OCI-LY1 (cell line): ENCODE data around the gene ITGAV.

Source experiments
- H2AFZ ChIP-seq: fragments of 200-600 bp; sonication (generic), shearing (Covaris generic); 2 replicates; pipeline ENCODE4 v1.6.0; 2014; ENCODE audit warnings: antibody characterized with exemption, mild to moderate bottlenecking, low read length
- H3F3A ChIP-seq: fragments of 200-600 bp; sonication (generic), shearing (Covaris generic); 2 replicates; pipeline ENCODE4 v1.6.0; 2014; ENCODE audit warnings: mild to moderate bottlenecking, antibody characterized with exemption, low read length, moderate library complexity; ENCODE audit not compliant: insufficient read depth
- H3K27ac ChIP-seq: fragments of 200-600 bp; sonication (generic); 2 replicates; pipeline ENCODE4 v1.5.1; 2014; ENCODE audit warnings: low read length, mixed run types, mild to moderate bottlenecking, low read depth; ENCODE audit not compliant: poor library complexity, severe bottlenecking
- H3K27me3 ChIP-seq: fragments of 200-600 bp; sonication (generic); 2 replicates; pipeline ENCODE4 v1.6.0; 2014; ENCODE audit warnings: antibody characterized with exemption, mild to moderate bottlenecking, low read length, moderate library complexity; ENCODE audit not compliant: insufficient read depth
- H3K36me3 ChIP-seq: fragments of 200-600 bp; sonication (generic); 2 replicates; pipeline ENCODE4 v1.6.1; 2014; ENCODE audit warnings: mild to moderate bottlenecking, antibody characterized with exemption, low read length, moderate library complexity, mixed read lengths; ENCODE audit not compliant: insufficient read depth
- H3K4me1 ChIP-seq: fragments of 200-600 bp; sonication (generic); 2 replicates; pipeline ENCODE4 v1.5.1; 2014; ENCODE audit warnings: mild to moderate bottlenecking, low read length, moderate library complexity; ENCODE audit not compliant: insufficient read depth, severe bottlenecking
- H3K4me2 ChIP-seq: fragments of 200-600 bp; sonication (generic), shearing (Covaris generic); 2 replicates; pipeline ENCODE4 v1.6.1; 2014; ENCODE audit warnings: low read length
- H3K4me3 ChIP-seq: fragments of 200-600 bp; sonication (generic); 2 replicates; pipeline ENCODE4 v1.5.1; 2014; ENCODE audit warnings: low read length, low read depth, mild to moderate bottlenecking, mixed read lengths; ENCODE audit not compliant: poor library complexity, severe bottlenecking
- H3K79me2 ChIP-seq: fragments of 200-600 bp; shearing (Covaris generic); 2 replicates; pipeline ENCODE4 v1.6.1; 2016; ENCODE audit warnings: mixed run types, low read length, mixed read lengths; ENCODE audit not compliant: insufficient read depth
- H3K9ac ChIP-seq: fragments of 200-600 bp; sonication (generic), shearing (Covaris generic); 2 replicates; pipeline ENCODE4 v1.6.1; 2014; ENCODE audit warnings: mild to moderate bottlenecking, low read length, mixed read lengths
- H3K9me2 ChIP-seq: fragments of 200-600 bp; sonication (generic), shearing (Covaris generic); 2 replicates; pipeline ENCODE4 v1.6.1; 2014; ENCODE audit warnings: low read depth, mild to moderate bottlenecking, low read length, mixed read lengths
- H3K9me3 ChIP-seq: fragments of 200-600 bp; shearing (Covaris generic); 2 replicates; pipeline ENCODE4 v1.6.1; 2014; ENCODE audit warnings: low read length, mixed read lengths
- H4K20me1 ChIP-seq: fragments of 200-600 bp; sonication (generic), shearing (Covaris generic); 2 replicates; pipeline ENCODE4 v1.6.0; 2016; ENCODE audit warnings: mild to moderate bottlenecking, low read length; ENCODE audit not compliant: insufficient read depth
- CTCF ChIP-seq: fragments of 200-600 bp; sonication (generic), shearing (Covaris generic); IDR thresholded peaks from 2 replicates; pipeline ENCODE4 v1.5.1; 2017; ENCODE audit warnings: mild to moderate bottlenecking, antibody characterized with exemption, low read length, moderate library complexity, mixed read lengths
- EZH2 ChIP-seq: fragments of 200-600 bp; sonication (generic), shearing (Covaris generic); IDR thresholded peaks from 2 replicates; pipeline ENCODE4 v1.8.0; 2017; ENCODE audit warnings: borderline replicate concordance, mixed run types, mild to moderate bottlenecking, antibody characterized with exemption, low read length, moderate library complexity, mixed read lengths

ITGAV gene

GRCh38 chr2:186543561-186544131, 46.2 kb upstream of the ITGAV start:
- H3K36me3 ChIP-seq: no peaks in the 10 kb centered on the region
- no peaks in the 10 kb centered on the region for H3K9me3 ChIP-seq
- H3K27ac ChIP-seq: no peak overlapping the region
- no peaks in the 10 kb centered on the region for H3F3A ChIP-seq
- H4K20me1 ChIP-seq: no peaks in the 10 kb centered on the region
- no peaks in the 10 kb centered on the region for H3K27me3 ChIP-seq
- no peak overlapping the region for H3K4me2 ChIP-seq
- H3K9me2 ChIP-seq: no peaks in the 10 kb centered on the region
- no peak overlapping the region for H3K4me3 ChIP-seq
- no peak overlapping the region for H2AFZ ChIP-seq
- no peak overlapping the region for H3K9ac ChIP-seq
- no peaks in the 10 kb centered on the region for H3K79me2 ChIP-seq
- no peak for TF ChIP-seq EZH2
- no peak for TF ChIP-seq CTCF
- no peaks in the 10 kb centered on the region for H3K4me1 ChIP-seq

GRCh38 chr2:186544255-186544675, 45.6 kb upstream of the ITGAV start:
- H2AFZ ChIP-seq: no peak overlapping the region
- no peak overlapping the region for H3K4me3 ChIP-seq
- no peaks in the 10 kb centered on the region for H3K9me3 ChIP-seq
- H3F3A ChIP-seq: no peaks in the 10 kb centered on the region
- H3K36me3 ChIP-seq: no peaks in the 10 kb centered on the region
- no peaks in the 10 kb centered on the region for H3K27me3 ChIP-seq
- H4K20me1 ChIP-seq: no peaks in the 10 kb centered on the region
- no peak overlapping the region for H3K4me2 ChIP-seq
- H3K9me2 ChIP-seq: no peaks in the 10 kb centered on the region
- H3K27ac ChIP-seq: no peak overlapping the region
- H3K4me1 ChIP-seq: no peaks in the 10 kb centered on the region
- no peaks in the 10 kb centered on the region for H3K79me2 ChIP-seq
- TF ChIP-seq CTCF: no peak
- TF ChIP-seq EZH2: no peak
- H3K9ac ChIP-seq: no peak overlapping the region

GRCh38 chr2:186546846-186547245, 43.0 kb upstream of the ITGAV start:
- no peak overlapping the region for H3K4me3 ChIP-seq
- no peaks in the 10 kb centered on the region for H3K4me1 ChIP-seq
- no peaks in the 10 kb centered on the region for H4K20me1 ChIP-seq
- no peaks in the 10 kb centered on the region for H3K9me3 ChIP-seq
- H3K9ac ChIP-seq: no peak overlapping the region
- H3K4me2 ChIP-seq: no peak overlapping the region
- no peaks in the 10 kb centered on the region for H3K36me3 ChIP-seq
- no peaks in the 10 kb centered on the region for H3K27me3 ChIP-seq
- no peaks in the 10 kb centered on the region for H3K79me2 ChIP-seq
- H3K9me2 ChIP-seq: no peaks in the 10 kb centered on the region
- no peak overlapping the region for H2AFZ ChIP-seq
- no peak overlapping the region for H3K27ac ChIP-seq
- H3F3A ChIP-seq: no peaks in the 10 kb centered on the region
- TF ChIP-seq EZH2 (no peak), CTCF (no peak)
